ENCODE data around the gene RASL11B.

RASL11B gene

DNA sequence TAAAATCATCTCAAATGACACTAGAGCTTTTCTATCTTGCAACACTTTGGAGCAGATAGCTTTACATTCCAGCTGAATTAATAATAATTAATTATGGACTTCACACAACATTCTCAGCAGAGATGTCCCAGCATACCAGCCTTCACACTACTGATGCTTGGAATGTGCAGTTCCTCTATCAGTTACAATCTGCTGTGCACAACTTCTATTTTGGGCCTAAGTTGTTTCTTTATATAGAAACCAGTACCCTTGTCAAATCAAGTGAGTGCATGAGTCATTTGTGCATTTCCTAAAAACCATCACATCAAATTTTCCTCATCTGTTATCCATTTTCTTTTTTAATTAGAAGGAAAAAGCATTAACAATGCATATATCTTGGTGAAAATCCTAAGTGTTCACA, 8.8 kb upstream of the RASL11B start:
- Histone ChIP-seq H3K27ac (no peak overlapping the region), H3K4me3 (ENCODE audit: low read depth in 1 of 2, low read length in 1 of 2) (no peak overlapping the region), H3K4me1 (ENCODE audit: control insufficient read depth in 1 of 2, insufficient read depth in 1 of 2, low read depth in 1 of 2, low read length in 1 of 2) (no peaks in the 10 kb centered on the region), H3K9me3 (no peaks in the 10 kb centered on the region), H3K27me3 (peaks cover 8% of the 10 kb centered on the region), H3K36me3 (no peaks in the 10 kb centered on the region)
- TF ChIP-seq, protein P1, sequence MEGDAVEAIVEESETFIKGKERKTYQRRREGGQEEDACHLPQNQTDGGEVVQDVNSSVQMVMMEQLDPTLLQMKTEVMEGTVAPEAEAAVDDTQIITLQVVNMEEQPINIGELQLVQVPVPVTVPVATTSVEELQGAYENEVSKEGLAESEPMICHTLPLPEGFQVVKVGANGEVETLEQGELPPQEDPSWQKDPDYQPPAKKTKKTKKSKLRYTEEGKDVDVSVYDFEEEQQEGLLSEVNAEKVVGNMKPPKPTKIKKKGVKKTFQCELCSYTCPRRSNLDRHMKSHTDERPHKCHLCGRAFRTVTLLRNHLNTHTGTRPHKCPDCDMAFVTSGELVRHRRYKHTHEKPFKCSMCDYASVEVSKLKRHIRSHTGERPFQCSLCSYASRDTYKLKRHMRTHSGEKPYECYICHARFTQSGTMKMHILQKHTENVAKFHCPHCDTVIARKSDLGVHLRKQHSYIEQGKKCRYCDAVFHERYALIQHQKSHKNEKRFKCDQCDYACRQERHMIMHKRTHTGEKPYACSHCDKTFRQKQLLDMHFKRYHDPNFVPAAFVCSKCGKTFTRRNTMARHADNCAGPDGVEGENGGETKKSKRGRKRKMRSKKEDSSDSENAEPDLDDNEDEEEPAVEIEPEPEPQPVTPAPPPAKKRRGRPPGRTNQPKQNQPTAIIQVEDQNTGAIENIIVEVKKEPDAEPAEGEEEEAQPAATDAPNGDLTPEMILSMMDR (IDR thresholded peaks at IDR 0.05), result no peak

DNA sequence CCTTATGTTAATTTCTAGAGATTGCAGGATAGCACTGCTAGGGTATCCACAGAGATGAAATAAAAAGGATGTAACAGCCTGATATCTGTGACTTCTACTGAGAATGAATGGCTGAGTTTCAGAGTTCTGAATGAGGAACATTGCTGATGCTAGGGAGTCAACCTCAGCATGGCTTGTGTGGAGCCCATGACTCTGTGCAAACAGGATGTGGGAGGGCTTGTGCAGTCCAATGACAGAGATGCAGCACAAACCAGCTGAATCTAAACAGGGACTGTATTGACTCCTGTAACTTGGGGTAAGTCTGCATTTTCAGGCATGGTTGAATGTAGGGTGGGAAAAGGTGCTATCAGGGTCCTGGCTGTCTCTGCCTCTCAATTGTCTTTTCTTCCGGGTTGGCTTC, 5.3 kb upstream of the RASL11B start:
- TF ChIP-seq, protein P1 (IDR thresholded peaks at IDR 0.05), result no peak
- H3K36me3 ChIP-seq, result no peaks in the 10 kb centered on the region
- H3K9me3 ChIP-seq, result no peaks in the 10 kb centered on the region
- peaks cover 0 to 3% of the 10 kb centered on the region in 2 experiments for H3K4me1 ChIP-seq (ENCODE audit: control insufficient read depth in 1 of 2, insufficient read depth in 1 of 2, low read depth in 1 of 2, low read length in 1 of 2)
- peaks cover 39% of the 10 kb centered on the region for H3K27me3 ChIP-seq
- no peak overlapping the region for H3K4me3 ChIP-seq (ENCODE audit: low read depth in 1 of 2, low read length in 1 of 2)
- H3K27ac ChIP-seq, result no peak overlapping the region

DNA sequence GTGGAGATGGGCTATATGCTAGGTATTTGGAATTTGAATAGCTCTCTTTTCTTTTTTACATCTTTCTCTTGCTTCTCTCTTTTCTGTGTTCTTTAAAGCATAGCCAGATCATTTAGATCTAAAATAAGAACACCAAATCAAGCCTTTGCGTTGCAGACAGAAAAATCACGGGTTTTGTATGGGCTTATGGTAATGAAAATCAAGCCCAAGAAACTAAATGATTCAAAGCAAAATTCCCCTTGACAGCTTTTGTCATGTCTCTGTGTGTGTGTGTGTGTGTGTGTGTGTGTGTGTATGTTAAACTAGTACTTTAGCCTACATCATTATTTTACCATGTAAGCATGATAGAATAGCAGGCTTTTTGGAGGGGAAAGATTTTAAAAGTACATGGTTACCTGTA, 1.8 kb upstream of the RASL11B start:
- peaks cover 75% of the 10 kb centered on the region for H3K27me3 ChIP-seq
- H3K4me3 ChIP-seq (ENCODE audit: low read depth in 1 of 2, low read length in 1 of 2), result no peak overlapping the region
- no peak overlapping the region for H3K27ac ChIP-seq
- peaks cover 4 to 11% of the 10 kb centered on the region in 2 experiments for H3K4me1 ChIP-seq (ENCODE audit: control insufficient read depth in 1 of 2, insufficient read depth in 1 of 2, low read depth in 1 of 2, low read length in 1 of 2)
- TF ChIP-seq, protein P1 (IDR thresholded peaks at IDR 0.05), result no peak
- no peaks in the 10 kb centered on the region for H3K9me3 ChIP-seq
- H3K36me3 ChIP-seq, result no peaks in the 10 kb centered on the region

DNA sequence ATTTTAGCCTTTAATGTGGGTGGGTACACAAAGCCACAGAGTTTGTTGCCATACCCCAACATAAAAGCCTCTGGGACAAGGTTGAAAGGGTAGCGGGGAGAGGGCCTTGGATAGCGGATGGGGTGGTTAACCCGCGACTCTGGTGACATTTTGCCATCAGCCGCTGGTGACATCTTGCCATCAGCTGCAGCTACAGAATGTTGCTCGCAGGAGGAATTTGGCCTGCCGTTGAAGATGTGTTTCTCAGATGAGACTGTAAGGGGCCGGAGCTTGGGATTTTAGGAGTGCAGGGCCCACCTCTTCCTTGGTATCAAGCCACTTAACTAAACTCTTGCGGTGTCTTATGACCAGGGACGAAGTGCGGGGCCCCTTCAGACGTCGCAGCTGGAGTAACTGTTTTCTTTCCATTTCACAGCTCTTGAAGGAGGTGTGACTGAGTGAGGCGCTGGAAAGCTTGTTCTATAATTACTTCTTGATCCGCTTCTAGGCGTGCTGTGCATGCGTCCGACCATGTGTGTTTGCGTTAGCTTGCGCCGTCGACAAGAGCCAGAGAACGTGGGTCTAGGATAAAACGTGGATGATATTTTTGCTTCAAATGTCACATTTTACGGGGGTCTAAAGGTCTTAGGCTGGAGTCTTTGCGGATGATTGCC, 820 bp upstream of the RASL11B start:
- H3K27me3 ChIP-seq, result peaks cover 70% of the 10 kb centered on the region
- no peaks in the 10 kb centered on the region for H3K36me3 ChIP-seq
- H3K9me3 ChIP-seq, result no peaks in the 10 kb centered on the region
- TF ChIP-seq, protein P1 (IDR thresholded peaks at IDR 0.05), result no peak
- H3K4me1 ChIP-seq (ENCODE audit: control insufficient read depth in 1 of 2, insufficient read depth in 1 of 2, low read depth in 1 of 2, low read length in 1 of 2), result peaks cover 4 to 11% of the 10 kb centered on the region in 2 experiments
- peak overlapping the region in 1 of 2 experiments; percentile 46 for H3K4me3 ChIP-seq (ENCODE audit: low read depth in 1 of 2, low read length in 1 of 2)
- no peak overlapping the region for H3K27ac ChIP-seq

DNA sequence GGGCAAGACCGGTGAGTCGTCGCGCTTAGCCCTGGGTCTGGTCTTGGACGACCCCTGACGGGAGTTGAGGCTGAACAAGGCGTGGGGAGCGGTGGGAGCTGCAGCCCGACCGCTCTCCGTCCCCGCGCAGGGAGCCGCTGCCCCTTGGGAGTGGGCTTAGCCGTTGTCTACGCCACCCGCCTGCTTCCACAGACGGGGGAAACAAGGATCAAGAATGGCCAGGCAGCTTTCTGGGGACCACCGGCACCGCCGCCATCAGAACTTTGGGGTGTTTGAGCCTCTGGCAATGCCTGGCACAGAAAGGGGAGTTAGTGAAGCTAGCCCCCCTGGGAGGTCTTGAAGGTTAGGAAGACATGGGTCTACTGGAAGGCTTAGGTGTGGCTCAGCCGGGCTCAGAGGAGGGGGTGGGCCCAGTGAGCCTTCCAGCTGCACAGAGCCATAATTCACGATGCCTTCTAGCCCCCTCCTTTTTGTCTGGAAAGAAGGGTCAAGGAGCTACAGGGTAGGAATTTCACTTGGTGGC, 583 bp downstream of the RASL11B start:
- Histone ChIP-seq H3K27me3 (peaks cover 67% of the 10 kb centered on the region), H3K36me3 (no peaks in the 10 kb centered on the region), H3K9me3 (no peaks in the 10 kb centered on the region), H3K4me3 (ENCODE audit: low read depth in 1 of 2, low read length in 1 of 2) (peak overlapping the region; percentile 23 to 46), H3K4me1 (ENCODE audit: control insufficient read depth in 1 of 2, insufficient read depth in 1 of 2, low read depth in 1 of 2, low read length in 1 of 2) (peaks cover 4 to 11% of the 10 kb centered on the region in 2 experiments), H3K27ac (no peak overlapping the region)
- TF ChIP-seq, protein P1 (IDR thresholded peaks at IDR 0.05), result no peak

Measured in neutrophil (primary cell).